ENCODE data around the gene AGAP1. TPM values are rescaled to one million over a fixed set of nuclear protein-coding genes. Genes with fewer than 3 reads are reported as not detected.
A peak's percentile ranks its signal among the peaks of the same experiment; 100 is the strongest.

The AGAP1 gene
- total RNA-seq, 1 experiment from 2014 or later = 25.8 TPM

DNA sequence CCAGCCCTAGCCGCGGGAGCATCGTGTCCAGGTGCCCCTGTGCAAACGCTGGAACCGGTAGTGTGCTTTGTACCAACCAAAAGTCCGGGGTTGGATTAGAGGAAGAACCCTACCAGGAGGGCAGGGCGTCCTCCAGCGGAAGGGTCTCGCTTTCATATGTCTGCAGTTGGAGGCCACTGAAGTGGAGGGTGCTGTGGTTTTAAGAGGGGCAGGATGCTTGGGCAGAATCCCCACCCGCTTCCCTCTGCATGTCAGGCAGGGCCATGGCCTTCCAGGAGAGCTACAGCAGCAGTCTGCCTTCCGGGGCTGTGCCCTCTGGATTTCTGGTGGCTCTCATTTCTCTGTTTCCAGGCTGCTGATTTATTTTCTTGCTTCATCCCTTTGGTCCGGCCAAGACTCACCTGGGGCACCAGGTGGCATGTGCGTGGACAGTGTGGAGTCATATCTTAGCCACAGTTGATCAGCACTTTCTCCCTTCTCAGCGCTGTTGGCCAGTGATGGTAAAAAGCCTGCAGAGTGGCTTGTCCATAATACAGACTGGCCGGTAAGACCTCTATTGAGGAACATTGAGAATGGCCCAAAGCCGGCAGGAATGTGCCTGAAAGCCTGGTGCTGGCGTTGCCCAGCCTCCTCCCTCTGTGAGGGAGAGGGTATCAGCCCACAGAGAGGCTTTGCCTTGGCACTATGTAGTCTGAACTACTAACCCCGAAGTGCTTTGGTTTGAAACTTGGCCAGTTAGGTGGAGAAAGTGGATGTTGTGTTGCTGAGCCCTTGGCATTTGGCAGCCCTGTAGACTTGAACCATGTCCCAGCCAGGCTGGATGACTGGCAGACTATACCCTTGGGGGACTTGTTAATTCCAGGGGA is 1.8 kb downstream of the AGAP1 start:
- Mint-ChIP-seq H3K27ac (no peak overlapping the region; a peak in 1 of 7 replicates), H3K9me3 (peaks cover 2 to 4% of the 10 kb centered on the region in 2 experiments; a peak in 1 of 5 replicates), H3K4me3 (peak overlapping the region; percentile 77 to 88), H3K4me1 (peaks cover 59 to 61% of the 10 kb centered on the region in 2 experiments), H3K36me3 (ENCODE audit: insufficient read depth in 1 of 3, low read depth in 3 of 3) (no peaks in the 10 kb centered on the region; a peak in 1 of 7 replicates), H3K27me3 (ENCODE audit: low read depth) (peaks cover 25% of the 10 kb centered on the region)
- WGBS (ENCODE audit: extremely low coverage, insufficient read length, low lambda C conversion rate) = no CpG with 5 or more reads among the region's 18 CpGs
- Histone ChIP-seq H4K20me1 (ENCODE audit: control insufficient read depth, insufficient read depth, insufficient read length) (peaks cover 5% of the 10 kb centered on the region), H3K14ac (ENCODE audit: insufficient read depth, low read length) (no peak overlapping the region), H3K9ac (ENCODE audit: extremely low read depth, insufficient read length, low read length) (peak overlapping the region; percentile 62), H2BK5ac (ENCODE audit: insufficient read length, low read length) (no peak overlapping the region), H3K9me3 (ENCODE audit: control insufficient read depth, low read depth, low read length) (no peaks in the 10 kb centered on the region), H2BK120ac (ENCODE audit: low read depth, low read length, poor library complexity, severe bottlenecking) (no peak overlapping the region), H3K23ac (ENCODE audit: insufficient read length, low read depth, low read length) (no peak overlapping the region), H2AK5ac (ENCODE audit: insufficient read length, low read length) (no peak overlapping the region), H3K27me3 (ENCODE audit: insufficient read depth, low read length) (no peaks in the 10 kb centered on the region), H3T11ph (ENCODE audit: low read length) (no peak overlapping the region), H2BK12ac (ENCODE audit: insufficient read length, low read depth, low read length) (no peak overlapping the region), H3K56ac (ENCODE audit: insufficient read length, low read depth, low read length) (no peak overlapping the region), H3K4ac (ENCODE audit: low read depth, low read length) (no peak overlapping the region), H2AFZ (ENCODE audit: low read length) (no peak overlapping the region), H4K5ac (ENCODE audit: insufficient read length, low read depth, low read length) (no peak overlapping the region), H3K4me1 (ENCODE audit: insufficient read depth, low read length) (peaks cover 6% of the 10 kb centered on the region; the same call in 1 of the 2 replicates), H3K18ac (ENCODE audit: insufficient read length, low read depth, low read length) (no peak overlapping the region), H3K27ac (ENCODE audit: insufficient read length, low read depth, low read length) (no peak overlapping the region), H2BK20ac (ENCODE audit: low read depth, low read length, poor library complexity, severe bottlenecking) (no peak overlapping the region), H3K4me2 (ENCODE audit: insufficient read depth, insufficient read length, low read length) (peak overlapping the region; percentile 67), H3K79me2 (ENCODE audit: insufficient read depth, low read length) (peaks cover 17% of the 10 kb centered on the region; the same call in 1 of the 2 replicates), H3K79me1 (ENCODE audit: insufficient read depth, low read depth, low read length, poor library complexity, severe bottlenecking) (no peaks in the 10 kb centered on the region), H4K8ac (replicated peaks; ENCODE audit: insufficient read length, low read depth, low read length) (no peak overlapping the region), H4K91ac (ENCODE audit: insufficient read length, low read depth, low read length) (no peak overlapping the region), H3K23me2 (ENCODE audit: insufficient read length, low read depth, low read length, poor library complexity, severe bottlenecking) (peaks cover 20% of the 10 kb centered on the region), H2BK15ac (ENCODE audit: low read depth, low read length) (no peak overlapping the region)
- TF ChIP-seq, protein P1, sequence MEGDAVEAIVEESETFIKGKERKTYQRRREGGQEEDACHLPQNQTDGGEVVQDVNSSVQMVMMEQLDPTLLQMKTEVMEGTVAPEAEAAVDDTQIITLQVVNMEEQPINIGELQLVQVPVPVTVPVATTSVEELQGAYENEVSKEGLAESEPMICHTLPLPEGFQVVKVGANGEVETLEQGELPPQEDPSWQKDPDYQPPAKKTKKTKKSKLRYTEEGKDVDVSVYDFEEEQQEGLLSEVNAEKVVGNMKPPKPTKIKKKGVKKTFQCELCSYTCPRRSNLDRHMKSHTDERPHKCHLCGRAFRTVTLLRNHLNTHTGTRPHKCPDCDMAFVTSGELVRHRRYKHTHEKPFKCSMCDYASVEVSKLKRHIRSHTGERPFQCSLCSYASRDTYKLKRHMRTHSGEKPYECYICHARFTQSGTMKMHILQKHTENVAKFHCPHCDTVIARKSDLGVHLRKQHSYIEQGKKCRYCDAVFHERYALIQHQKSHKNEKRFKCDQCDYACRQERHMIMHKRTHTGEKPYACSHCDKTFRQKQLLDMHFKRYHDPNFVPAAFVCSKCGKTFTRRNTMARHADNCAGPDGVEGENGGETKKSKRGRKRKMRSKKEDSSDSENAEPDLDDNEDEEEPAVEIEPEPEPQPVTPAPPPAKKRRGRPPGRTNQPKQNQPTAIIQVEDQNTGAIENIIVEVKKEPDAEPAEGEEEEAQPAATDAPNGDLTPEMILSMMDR (conservative IDR thresholded peaks at IDR 0.05) = no peak
- DNase-seq = no peak

Data from H9 (cell line).